ENCODE results near the gene REXO4.
A peak's percentile ranks its signal among the peaks of the same experiment; 100 is the strongest.

Gene REXO4

GRCh38 chr9:133408042-133408441 lies 9.8 kb downstream of the REXO4 start:
- H3K27me3 Mint-ChIP-seq (ENCODE audit: low read depth), result no peaks in the 10 kb centered on the region
- no peak overlapping the region for H3K4me3 Mint-ChIP-seq
- no peak overlapping the region for H3K27ac Mint-ChIP-seq
- H3K9me3 Mint-ChIP-seq, result no peaks in the 10 kb centered on the region
- peaks cover 4% of the 10 kb centered on the region for H3K4me1 Mint-ChIP-seq
- no peak for TF ChIP-seq CTCF (IDR thresholded peaks at IDR 0.05; ENCODE audit: unreplicated experiment in 3 of 3)
- peaks cover 56% of the 10 kb centered on the region for H3K36me3 Mint-ChIP-seq (ENCODE audit: low read depth)

GRCh38 chr9:133406480-133407307 lies 11.1 kb downstream of the REXO4 start:
- peak; percentile 85 to 88 (median 88) for TF ChIP-seq CTCF (IDR thresholded peaks at IDR 0.05; ENCODE audit: unreplicated experiment in 3 of 3)
- Mint-ChIP-seq H3K27me3 (ENCODE audit: low read depth) (no peaks in the 10 kb centered on the region), H3K4me3 (no peak overlapping the region), H3K27ac (no peak overlapping the region), H3K9me3 (no peaks in the 10 kb centered on the region), H3K36me3 (ENCODE audit: low read depth) (peaks cover 45% of the 10 kb centered on the region), H3K4me1 (peaks cover 4% of the 10 kb centered on the region)

GRCh38 chr9:133405508-133406438 lies 12.0 kb downstream of the REXO4 start:
- Mint-ChIP-seq H3K36me3 (ENCODE audit: low read depth) (peaks cover 39% of the 10 kb centered on the region), H3K4me3 (no peak overlapping the region), H3K27ac (no peak overlapping the region), H3K9me3 (no peaks in the 10 kb centered on the region), H3K4me1 (peaks cover 4% of the 10 kb centered on the region), H3K27me3 (ENCODE audit: low read depth) (no peaks in the 10 kb centered on the region)
- no peak for TF ChIP-seq CTCF (IDR thresholded peaks at IDR 0.05; ENCODE audit: unreplicated experiment in 3 of 3)

GRCh38 chr9:133404454-133405002 lies 13.3 kb downstream of the REXO4 start:
- H3K9me3 Mint-ChIP-seq, result no peaks in the 10 kb centered on the region
- no peak overlapping the region for H3K27ac Mint-ChIP-seq
- H3K4me3 Mint-ChIP-seq, result no peak overlapping the region
- peaks cover 26% of the 10 kb centered on the region for H3K36me3 Mint-ChIP-seq (ENCODE audit: low read depth)
- H3K4me1 Mint-ChIP-seq, result peaks cover 4% of the 10 kb centered on the region
- no peaks in the 10 kb centered on the region for H3K27me3 Mint-ChIP-seq (ENCODE audit: low read depth)
- no peak for TF ChIP-seq CTCF (IDR thresholded peaks at IDR 0.05; ENCODE audit: unreplicated experiment in 3 of 3)

- Mint-ChIP-seq H3K4me1 (peaks cover 4% of the 10 kb centered on the region), H3K27me3 (ENCODE audit: low read depth) (no peaks in the 10 kb centered on the region), H3K9me3 (no peaks in the 10 kb centered on the region), H3K4me3 (no peak overlapping the region), H3K36me3 (ENCODE audit: low read depth) (peaks cover 25% of the 10 kb centered on the region), H3K27ac (no peak overlapping the region)
- peak in 2 of 3 experiments; percentile 15 to 32 for TF ChIP-seq CTCF (IDR thresholded peaks at IDR 0.05; ENCODE audit: unreplicated experiment in 3 of 3)
Measured at GRCh38 chr9:133403766-133404453, 13.9 kb downstream of the REXO4 start.
